GM10266 (cell line): Measurements from ENCODE around the gene UBC.

Source experiments
- DNase-seq: peaks from one replicate; pipeline ENCODE4 v3.0.0; 2012; ENCODE audit errors: extremely low spot score
- CTCF ChIP-seq: IDR thresholded peaks from 2 replicates; pipeline ENCODE4 v1.5.1; 2012; ENCODE audit warnings: mild to moderate bottlenecking, low read depth; ENCODE audit not compliant: control insufficient read depth, insufficient read depth; ENCODE audit errors: missing control alignments

Gene UBC

GRCh38 chr12:124868252-124869058 is 46.0 kb downstream of the UBC start:
- no peak for TF ChIP-seq CTCF
- DNase-seq: no peak

GRCh38 chr12:124867401-124867930 is 47.0 kb downstream of the UBC start:
- DNase-seq: no peak
- TF ChIP-seq CTCF: no peak

- DNase-seq: no peak
- TF ChIP-seq CTCF: no peak
Observed at GRCh38 chr12:124866883-124867400, 47.5 kb downstream of the UBC start.

- no peak for DNase-seq
- no peak for TF ChIP-seq CTCF
Observed at GRCh38 chr12:124866195-124866882, 48.1 kb downstream of the UBC start.

- TF ChIP-seq CTCF: no peak
- no peak for DNase-seq
Observed at GRCh38 chr12:124865728-124866127, 48.7 kb downstream of the UBC start.

- DNase-seq: no peak
- no peak for TF ChIP-seq CTCF
Observed at GRCh38 chr12:124864326-124864752, 50.1 kb downstream of the UBC start.
